Astrocyte (in vitro differentiated cells and primary cell): ENCODE results near the gene EPHB1.

Experiments used
- EZH2 ChIP-seq: IDR thresholded peaks from 2 replicates; pipeline ENCODE4 v1.6.1; 2012; ENCODE audit warnings: mild to moderate bottlenecking, low read length, inconsistent platforms; ENCODE audit not compliant: insufficient read depth
- TF ChIP-seq, protein P1 (sequence below): IDR thresholded peaks from 2 replicates; pipeline ENCODE4 v1.5.1; 2011; ENCODE audit warnings: low read depth, mild to moderate bottlenecking, inconsistent platforms, low read length, moderate library complexity; ENCODE audit not compliant: insufficient read depth

DNA sequence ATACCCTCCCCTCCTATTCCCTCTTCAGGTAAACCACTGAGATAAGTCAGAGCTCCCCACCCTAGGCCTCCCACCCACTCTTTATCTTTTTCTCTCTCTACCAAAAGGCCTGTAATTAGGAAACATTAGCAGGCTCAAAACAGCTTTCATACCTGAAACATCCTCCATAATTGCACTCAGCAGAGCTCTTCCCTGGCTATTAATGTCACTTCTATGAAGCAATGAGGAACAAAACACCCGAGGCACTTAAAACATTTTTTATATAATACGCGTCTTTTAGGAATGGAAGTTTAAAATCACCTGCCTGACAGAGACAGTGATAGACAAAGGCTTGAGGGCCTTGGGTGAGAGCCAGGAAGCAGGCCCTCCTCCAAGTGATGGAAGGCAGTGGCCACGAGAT lies 138.9 kb downstream of the EPHB1 start:
- TF ChIP-seq, protein P1, sequence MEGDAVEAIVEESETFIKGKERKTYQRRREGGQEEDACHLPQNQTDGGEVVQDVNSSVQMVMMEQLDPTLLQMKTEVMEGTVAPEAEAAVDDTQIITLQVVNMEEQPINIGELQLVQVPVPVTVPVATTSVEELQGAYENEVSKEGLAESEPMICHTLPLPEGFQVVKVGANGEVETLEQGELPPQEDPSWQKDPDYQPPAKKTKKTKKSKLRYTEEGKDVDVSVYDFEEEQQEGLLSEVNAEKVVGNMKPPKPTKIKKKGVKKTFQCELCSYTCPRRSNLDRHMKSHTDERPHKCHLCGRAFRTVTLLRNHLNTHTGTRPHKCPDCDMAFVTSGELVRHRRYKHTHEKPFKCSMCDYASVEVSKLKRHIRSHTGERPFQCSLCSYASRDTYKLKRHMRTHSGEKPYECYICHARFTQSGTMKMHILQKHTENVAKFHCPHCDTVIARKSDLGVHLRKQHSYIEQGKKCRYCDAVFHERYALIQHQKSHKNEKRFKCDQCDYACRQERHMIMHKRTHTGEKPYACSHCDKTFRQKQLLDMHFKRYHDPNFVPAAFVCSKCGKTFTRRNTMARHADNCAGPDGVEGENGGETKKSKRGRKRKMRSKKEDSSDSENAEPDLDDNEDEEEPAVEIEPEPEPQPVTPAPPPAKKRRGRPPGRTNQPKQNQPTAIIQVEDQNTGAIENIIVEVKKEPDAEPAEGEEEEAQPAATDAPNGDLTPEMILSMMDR = no peak
- no peak for TF ChIP-seq EZH2
